Stimulated activated CD8-positive, alpha-beta memory T cell treated with anti-CD3 and anti-CD28 coated beads, Interleukin-15, amount 100 ng/mL, for 24 hours (primary cell): ENCODE data around the gene TAF13.
"Not testable (repeated sequence)": the region's sequence is repeated elsewhere in the genome, so short reads cannot be mapped to it uniquely, and the experiment has no call there.

Experiments used
- DNase-seq: peaks from one replicate; pipeline ENCODE4 v3.0.0-alpha.2; 2020; ENCODE audit warnings: low read depth

Gene TAF13

GRCh38 chr1:109046671-109047070 lies 29.1 kb downstream of the TAF13 start:
- DNase-seq, result no peak

GRCh38 chr1:109045595-109045994 lies 30.2 kb downstream of the TAF13 start:
- no peak for DNase-seq

- DNase-seq, result peak; percentile 84
Observed at GRCh38 chr1:109041621-109042468, 34.0 kb downstream of the TAF13 start, which contains the start of gene WDR47. WDR47 (minus strand) TSS chr1:109042102; CDS start chr1:109023512, 18,590 bp downstream.

- DNase-seq, result peak; percentile 2
Observed at GRCh38 chr1:109040989-109041620, 34.7 kb downstream of the TAF13 start.

GRCh38 chr1:109040627-109040988 lies 35.2 kb downstream of the TAF13 start:
- no peak for DNase-seq

GRCh38 chr1:109034382-109034781 lies 41.4 kb downstream of the TAF13 start:
- no peak for DNase-seq

GRCh38 chr1:109029493-109029892 lies 46.3 kb downstream of the TAF13 start:
- not testable (repeated sequence) for DNase-seq

GRCh38 chr1:109027841-109028240 lies 48.0 kb downstream of the TAF13 start:
- DNase-seq, result no peak

- no peak for DNase-seq
Observed at GRCh38 chr1:109025694-109026093, 50.1 kb downstream of the TAF13 start.

- no peak for DNase-seq
Observed at GRCh38 chr1:109024646-109025045, 51.2 kb downstream of the TAF13 start.

- no peak for DNase-seq
Observed at GRCh38 chr1:109020693-109021257, 55.0 kb downstream of the TAF13 start.

- not testable (repeated sequence) for DNase-seq
Observed at GRCh38 chr1:109017719-109018118, 58.1 kb downstream of the TAF13 start.

- no peak for DNase-seq
Observed at GRCh38 chr1:109017134-109017533, 58.7 kb downstream of the TAF13 start.
